HCT116 (cell line): Measurements from ENCODE around the gene GNB5. TPM values are rescaled to one million over a fixed set of nuclear protein-coding genes. Genes with fewer than 3 reads are reported as not detected.

Experiments used
- ATAC-seq: fragments of 200-7000 bp; cut with Tn5 transposase; 2 replicates; pipeline ENCODE4 v1.9.1; 2020; ENCODE audit warnings: mild to moderate bottlenecking, moderate library complexity
- BruUV-seq: library from RNA; stranded (reverse); fragments of 400-500 nt; replicated peaks from 2 replicates; lab custom pipeline; 2021; lab: Mats Ljungman, UMichigan
- CTCF ChIA-PET: fragments of 300-600 bp; sonication (Branson Sonifier 250); formaldehyde crosslinking; loops from one replicate; lab custom pipeline; 2021; ENCODE audit warnings: antibody characterized with exemption; lab: Charles Lee
- POLR2A ChIA-PET: fragments of 300-600, 350-600 bp; sonication (Branson Sonifier 250); formaldehyde crosslinking; loops from one replicate; lab custom pipeline; 2021; ENCODE audit warnings: antibody characterized with exemption; lab: Charles Lee
- RAD21 ChIA-PET, 2 experiments: fragments of 300-600 bp; sonication (Branson Sonifier 250); formaldehyde crosslinking; loops; one replicate each; lab custom pipeline; 2023; ENCODE audit warnings: low total read pairs in 2 of 2; ENCODE audit not compliant: uncharacterized antibody in 2 of 2, unreplicated experiment in 2 of 2, low non-redundant PET in 1 of 2; lab: Charles Lee
- DNase-seq: peaks from one replicate; pipeline ENCODE4 v3.0.0-alpha.2; 2010; ENCODE audit warnings: low read depth, low spot score
- H2AFZ ChIP-seq: fragments of 200-600 bp; shearing (Covaris generic), sonication (generic); 2 replicates; pipeline ENCODE4 v1.6.1; 2017; ENCODE audit warnings: low read depth, mixed run types, mixed read lengths, antibody characterized with exemption, low read length; ENCODE audit not compliant: poor library complexity, severe bottlenecking
- H3K27ac ChIP-seq: 2 replicates; pipeline ENCODE4 v1.5.1; 2012; ENCODE audit warnings: low read depth, low read length
- H3K27me3 ChIP-seq: fragments of 200-600 bp; sonication (generic); 2 replicates; pipeline ENCODE4 v1.6.1; 2016; ENCODE audit warnings: mixed run types, low read length, mixed read lengths; ENCODE audit not compliant: insufficient read depth
- H3K36me3 ChIP-seq, 2 experiments: fragments of 200-500 bp in 1 of 2; fragments of 200-600 bp in 1 of 2; sonication (Bioruptor generic) in 1 of 2; sonication (generic) in 1 of 2; 2 replicates each; pipeline versions ENCODE4 v1.5.1 to v1.6.1; 2014 to 2016; ENCODE audit warnings: low read length in 2 of 2, inconsistent platforms in 1 of 2, mixed read lengths in 1 of 2, mixed run types in 1 of 2; ENCODE audit not compliant: insufficient read depth in 2 of 2, control insufficient read depth in 1 of 2
- H3K4me1 ChIP-seq, 2 experiments: fragments of 200-600 bp in 1 of 2; sonication (generic) in 1 of 2; 2 replicates each; pipeline versions ENCODE4 v1.5.1 to v1.6.1; 2012 to 2017; ENCODE audit warnings: low read length in 2 of 2, inconsistent platforms in 1 of 2, mild to moderate bottlenecking in 1 of 2, mixed read lengths in 1 of 2, mixed run types in 1 of 2, moderate library complexity in 1 of 2; ENCODE audit not compliant: insufficient read depth in 2 of 2, control insufficient read depth in 1 of 2
- H3K4me2 ChIP-seq: fragments of 200-600 bp; sonication (generic); 2 replicates; pipeline ENCODE4 v1.6.1; 2017; ENCODE audit warnings: mixed run types, low read length, mixed read lengths
- H3K4me3 ChIP-seq, 2 experiments: fragments of 200-600 bp in 1 of 2; sonication (generic) in 1 of 2; replicated peaks in 1 of 2; 2 replicates each; pipeline ENCODE4 v1.5.1; 2011 to 2016; ENCODE audit warnings: low read length in 2 of 2, control low read depth in 1 of 2, low read depth in 1 of 2, mild to moderate bottlenecking in 1 of 2, mixed read lengths in 1 of 2, mixed run types in 1 of 2
- H3K79me2 ChIP-seq: fragments of 200-600 bp; sonication (generic); 2 replicates; pipeline ENCODE4 v1.6.1; 2017; ENCODE audit warnings: mild to moderate bottlenecking, mixed run types, low read length, moderate library complexity, mixed read lengths; ENCODE audit not compliant: insufficient read depth
- H3K9ac ChIP-seq: fragments of 200-600 bp; sonication (generic); 2 replicates; pipeline ENCODE4 v1.6.1; 2016; ENCODE audit warnings: low read length, mixed read lengths
- H3K9me2 ChIP-seq: fragments of 200-600 bp; sonication (generic), shearing (Covaris generic); 2 replicates; pipeline ENCODE4 v1.6.1; 2017; ENCODE audit warnings: mixed run types, mild to moderate bottlenecking, moderate library complexity; ENCODE audit not compliant: insufficient read depth
- H3K9me3 ChIP-seq, 2 experiments: fragments of 200-500 bp in 1 of 2; fragments of 200-600 bp in 1 of 2; sonication (Bioruptor generic) in 1 of 2; sonication (generic) in 1 of 2; 2 replicates each; pipeline ENCODE4 v1.6.1; 2014 to 2017; ENCODE audit warnings: low read length in 2 of 2, mixed read lengths in 2 of 2, inconsistent platforms in 1 of 2, low read depth in 1 of 2, mild to moderate bottlenecking in 1 of 2, mixed run types in 1 of 2, moderate library complexity in 1 of 2; ENCODE audit not compliant: control insufficient read depth in 1 of 2, insufficient read depth in 1 of 2
- H4K20me1 ChIP-seq: fragments of 200-600 bp; sonication (generic), shearing (Covaris generic); 2 replicates; pipeline ENCODE4 v1.6.1; 2017; ENCODE audit warnings: mixed run types, mild to moderate bottlenecking, moderate library complexity; ENCODE audit not compliant: insufficient read depth
- CTCF ChIP-seq, 3 experiments: fragments of 200-600 bp in 1 of 3; sonication (generic) in 1 of 3; IDR thresholded peaks in 2 of 3; conservative IDR thresholded peaks in 1 of 3; 2 replicates each; pipeline ENCODE4 v1.5.1; 2012 to 2017; ENCODE audit warnings: low read depth in 2 of 3, low read length in 2 of 3, antibody characterized with exemption in 1 of 3, borderline replicate concordance in 1 of 3, control low read depth in 1 of 3, mild to moderate bottlenecking in 1 of 3, mixed read lengths in 1 of 3, mixed run types in 1 of 3, moderate library complexity in 1 of 3; ENCODE audit not compliant: insufficient read depth in 1 of 3
- EGR1 ChIP-seq: IDR thresholded peaks from 2 replicates; pipeline ENCODE4 v1.6.1; 2012; ENCODE audit warnings: low read depth
- ELF1 ChIP-seq: IDR thresholded peaks from 2 replicates; pipeline ENCODE4 v1.6.1; 2012; ENCODE audit warnings: low read depth, borderline replicate concordance
- POLR2A ChIP-seq: IDR thresholded peaks from 2 replicates; pipeline ENCODE4 v1.7.0; 2011; ENCODE audit warnings: borderline replicate concordance; ENCODE audit not compliant: insufficient read depth, insufficient read length; ENCODE audit errors: extremely low read depth
- POLR2AphosphoS5 ChIP-seq: IDR thresholded peaks from 2 replicates; pipeline ENCODE4 v1.6.1; 2011; ENCODE audit warnings: mild to moderate bottlenecking, low read depth, low read length, moderate library complexity
- RAD21 ChIP-seq: IDR thresholded peaks from 2 replicates; pipeline ENCODE4 v1.6.1; 2012; ENCODE audit warnings: low read depth, mild to moderate bottlenecking
- SP1 ChIP-seq: IDR thresholded peaks from 2 replicates; pipeline ENCODE4 v1.6.1; 2012; ENCODE audit warnings: low read depth
- TCF7L2 ChIP-seq: IDR thresholded peaks from 2 replicates; pipeline ENCODE4 v1.7.0; 2011; ENCODE audit warnings: borderline replicate concordance, inconsistent platforms; ENCODE audit not compliant: insufficient read depth, insufficient read length; ENCODE audit errors: extremely low read depth
- ZBTB33 ChIP-seq: IDR thresholded peaks from 2 replicates; pipeline ENCODE4 v1.6.1; 2011; ENCODE audit warnings: mild to moderate bottlenecking, low read length, moderate library complexity; ENCODE audit not compliant: insufficient replicate concordance; ENCODE audit errors: extremely low read depth
- ZFX ChIP-seq: fragments of 450-650 bp; IDR thresholded peaks from 2 replicates; pipeline ENCODE4 v1.6.1; 2017
- intact Hi-C: fragments of 100-400 bp; cut with micrococcal nuclease; formaldehyde crosslinking; loops from 2 replicates; pipeline ENCODE4 v1.10.0; 2022
- total RNA-seq: library from RNA; stranded (reverse); gene quantifications from one replicate; pipeline ENCODE4 v1.2.1, GENCODE V29; 2021; ENCODE audit not compliant: unreplicated experiment
- TF ChIP-seq, protein P1 (sequence below): IDR thresholded peaks from 2 replicates; pipeline ENCODE4 v1.6.1; 2012

GNB5 gene
- total RNA-seq, 1 experiment from 2014 or later, result 27.6 TPM

DNA sequence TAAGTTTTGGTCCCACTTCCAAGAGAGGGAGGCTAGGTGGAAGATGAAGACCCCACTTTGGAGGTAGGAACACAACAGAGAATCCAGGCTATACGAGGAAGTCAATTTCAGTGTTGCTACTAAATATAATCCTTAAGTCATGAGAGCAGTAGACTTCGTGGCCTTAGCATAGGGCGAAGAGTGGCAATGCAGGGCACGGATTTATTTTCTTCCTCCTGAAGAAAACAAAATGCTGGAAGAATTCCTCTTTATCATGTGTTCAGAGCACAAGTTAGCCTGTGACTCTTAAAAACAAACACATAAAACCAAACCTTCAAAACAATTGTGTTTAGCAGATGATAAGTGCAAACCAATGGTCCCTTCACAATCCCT is 98.0 kb downstream of the GNB5 start:
- POLR2A ChIA-PET, result no interaction called here
- CTCF ChIA-PET, result no interaction called here
- no peaks in the 10 kb centered on the region for H3K79me2 ChIP-seq
- no peaks in the 10 kb centered on the region for H3K27me3 ChIP-seq
- H4K20me1 ChIP-seq, result no peaks in the 10 kb centered on the region
- intact Hi-C loops, result no loop called here
- H3K4me1 ChIP-seq, result peaks cover 13 to 27% of the 10 kb centered on the region in 2 experiments
- no TSS peak for BruUV-seq
- H3K4me2 ChIP-seq, result peak overlapping the region; percentile 37
- no peak overlapping the region for H3K4me3 ChIP-seq
- no peaks in the 10 kb centered on the region for H3K9me2 ChIP-seq
- H3K9me3 ChIP-seq, result peaks cover 0 to 8% of the 10 kb centered on the region in 2 experiments; a peak in 1 of 4 replicates
- TF ChIP-seq, protein P1, sequence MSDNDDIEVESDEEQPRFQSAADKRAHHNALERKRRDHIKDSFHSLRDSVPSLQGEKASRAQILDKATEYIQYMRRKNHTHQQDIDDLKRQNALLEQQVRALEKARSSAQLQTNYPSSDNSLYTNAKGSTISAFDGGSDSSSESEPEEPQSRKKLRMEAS, result no peak
- TF ChIP-seq SP1, result no peak
- TF ChIP-seq ZFX, result no peak
- no peak for TF ChIP-seq EGR1
- no peak for TF ChIP-seq RAD21
- no peak for TF ChIP-seq CTCF (IDR thresholded peaks at IDR 0.05 in 2 of 3, conservative IDR thresholded peaks at IDR 0.05 in 1 of 3; ENCODE audit: borderline replicate concordance in 1 of 3, insufficient read depth in 1 of 3, low read depth in 2 of 3, low read length in 2 of 3)
- no peak for TF ChIP-seq ELF1
- TF ChIP-seq TCF7L2, result no peak
- TF ChIP-seq POLR2A, result no peak
- no peak for TF ChIP-seq POLR2AphosphoS5
- TF ChIP-seq ZBTB33, result no peak
- TF ChIP-seq, all 23 proteins: peak for 0
- ATAC-seq (no peak), DNase-seq (no peak)
- peak overlapping the region; percentile 83 for H2AFZ ChIP-seq
- RAD21 ChIA-PET, result no interaction called here
- no peak overlapping the region for H3K9ac ChIP-seq
- H3K27ac ChIP-seq, result 0 out of 2 replicates have a peak overlapping the region, but pooled peaks have one; percentile 16
- no peaks in the 10 kb centered on the region for H3K36me3 ChIP-seq
